Left lung (tissue), 10 donors: ENCODE results near the gene PDE6D. TPM values are rescaled to one million over a fixed set of nuclear protein-coding genes. Genes with fewer than 3 reads are reported as not detected.

Experiments
- ATAC-seq: fragments of 200-7000 bp; cut with Tn5 transposase; one replicate; pipeline ENCODE4 v1.9.1; 2020; ENCODE audit warnings: moderate library complexity
- DNase-seq, 4 donors: peaks; one replicate each; pipeline ENCODE4 v3.0.0-alpha.2; 2013 to 2020
- H3K27ac ChIP-seq, 2 donors: fragments of 200-600 bp; sonication (generic) in 1 of 2; one replicate each; pipeline versions ENCODE4 v1.5.0 to v1.8.0; 2020 to 2021
- H3K27me3 ChIP-seq, 2 donors: fragments of 200-600 bp; sonication (generic) in 1 of 2; one replicate each; pipeline versions ENCODE4 v1.5.0 to v1.8.0; 2020 to 2021
- H3K36me3 ChIP-seq, 2 donors: fragments of 200-600 bp; sonication (generic) in 1 of 2; one replicate each; pipeline versions ENCODE4 v1.5.0 to v1.8.0; 2020 to 2021
- H3K4me1 ChIP-seq, 2 donors: fragments of 200-600 bp; one replicate each; pipeline ENCODE4 v1.8.0; 2021
- H3K4me3 ChIP-seq, 2 donors: fragments of 200-600 bp; sonication (generic) in 1 of 2; one replicate each; pipeline versions ENCODE4 v1.5.0 to v1.8.0; 2020 to 2021; ENCODE audit warnings: mild to moderate bottlenecking in 1 of 2
- H3K9me3 ChIP-seq, 2 donors: fragments of 200-600 bp; sonication (generic) in 1 of 2; one replicate each; pipeline versions ENCODE4 v1.5.0 to v1.8.0; 2020 to 2021
- CTCF ChIP-seq, 2 donors: fragments of 200-600 bp; sonication (generic) in 1 of 2; IDR thresholded peaks; one replicate each; pipeline versions ENCODE4 v1.5.0 to v1.8.0; 2021; ENCODE audit warnings: antibody characterized with exemption in 2 of 2
- intact Hi-C, 2 donors: fragments of 100-400 bp; cut with DNase I; formaldehyde crosslinking; loops; one replicate each; pipeline versions ENCODE4 v1.11.2 to v1.14.2; 2022
- polyA plus RNA-seq, 6 donors: library from polyadenylated mRNA; unstranded; fragments of 120-200 nt; gene quantifications; one replicate each; pipeline ENCODE4 v1.2.1, GENCODE V29; 2013; ENCODE audit not compliant: insufficient read length in 6 of 6
- total RNA-seq, 2 donors: library from RNA; stranded (reverse); fragmentation: NEBNext Ultra II Directional; extraction: Animal tissue kit (Norgen Biotek cat#: 25700); gene quantifications; one replicate each; pipeline ENCODE4 v1.2.1, GENCODE V29; 2021
- donor health status: DM: no; HTN: yes; CAD: no.
- donor health status: DM: no; HTN: no; CAD: no.

Gene PDE6D
- total and polyA plus RNA-seq, 8 donors: 19.7 to 27.9 (median 23.4) TPM

DNA sequence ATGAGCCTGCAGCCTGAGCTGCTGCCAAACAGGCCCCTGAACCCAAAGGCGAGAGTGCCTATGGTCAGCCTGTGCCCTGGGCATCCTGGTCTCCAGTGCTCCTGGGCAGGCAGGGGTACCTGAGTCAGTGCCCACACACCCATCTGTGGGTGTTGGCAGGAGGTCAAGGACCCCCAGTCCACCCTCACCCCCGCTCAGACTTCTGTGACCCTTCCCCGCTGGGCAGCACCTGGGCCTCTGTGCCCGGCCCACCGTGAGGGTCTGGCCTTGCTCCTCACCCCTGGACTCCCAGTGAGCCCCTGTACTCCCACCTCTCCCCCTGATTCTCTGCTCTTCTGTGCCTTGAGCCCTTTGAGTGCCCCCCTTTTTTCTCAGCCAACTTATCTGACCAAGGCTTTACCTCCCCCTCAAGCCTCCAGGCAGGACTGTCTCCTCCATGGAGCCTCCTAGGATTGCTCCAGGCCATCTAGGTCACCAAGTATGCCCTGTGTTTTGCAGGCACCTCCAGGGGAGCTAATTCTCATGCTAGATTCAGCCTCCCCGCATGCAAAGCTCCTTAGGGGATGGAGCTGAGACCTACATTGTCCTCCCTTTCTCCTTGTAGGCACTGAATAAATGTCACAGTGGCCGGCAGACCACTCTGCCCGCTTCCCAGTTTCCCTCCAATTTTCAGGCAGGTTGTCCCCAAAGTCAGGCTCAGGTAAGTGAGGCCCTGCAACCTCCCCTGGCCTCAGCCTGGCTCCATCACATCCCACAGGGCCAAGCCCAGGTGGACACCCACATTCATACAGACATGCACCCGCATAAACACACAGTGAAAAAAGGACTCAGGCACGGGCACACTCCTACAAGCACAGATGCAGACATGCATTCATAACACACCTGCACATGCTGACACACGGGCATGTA, 94.6 kb downstream of the PDE6D start:
- Histone ChIP-seq H3K9me3 (no peaks in the 10 kb centered on the region), H3K27ac (no peak overlapping the region), H3K36me3 (no peaks in the 10 kb centered on the region), H3K27me3 (peaks cover 0 to under 1% of the 10 kb centered on the region in 2 donors), H3K4me3 (no peak overlapping the region), H3K4me1 (peaks cover 3 to 14% of the 10 kb centered on the region in 2 donors)
- TF ChIP-seq CTCF (IDR thresholded peaks at IDR 0.05): no peak
- intact Hi-C loops: no loop called here
- no peak for ATAC-seq
- DNase-seq: no peak

DNA sequence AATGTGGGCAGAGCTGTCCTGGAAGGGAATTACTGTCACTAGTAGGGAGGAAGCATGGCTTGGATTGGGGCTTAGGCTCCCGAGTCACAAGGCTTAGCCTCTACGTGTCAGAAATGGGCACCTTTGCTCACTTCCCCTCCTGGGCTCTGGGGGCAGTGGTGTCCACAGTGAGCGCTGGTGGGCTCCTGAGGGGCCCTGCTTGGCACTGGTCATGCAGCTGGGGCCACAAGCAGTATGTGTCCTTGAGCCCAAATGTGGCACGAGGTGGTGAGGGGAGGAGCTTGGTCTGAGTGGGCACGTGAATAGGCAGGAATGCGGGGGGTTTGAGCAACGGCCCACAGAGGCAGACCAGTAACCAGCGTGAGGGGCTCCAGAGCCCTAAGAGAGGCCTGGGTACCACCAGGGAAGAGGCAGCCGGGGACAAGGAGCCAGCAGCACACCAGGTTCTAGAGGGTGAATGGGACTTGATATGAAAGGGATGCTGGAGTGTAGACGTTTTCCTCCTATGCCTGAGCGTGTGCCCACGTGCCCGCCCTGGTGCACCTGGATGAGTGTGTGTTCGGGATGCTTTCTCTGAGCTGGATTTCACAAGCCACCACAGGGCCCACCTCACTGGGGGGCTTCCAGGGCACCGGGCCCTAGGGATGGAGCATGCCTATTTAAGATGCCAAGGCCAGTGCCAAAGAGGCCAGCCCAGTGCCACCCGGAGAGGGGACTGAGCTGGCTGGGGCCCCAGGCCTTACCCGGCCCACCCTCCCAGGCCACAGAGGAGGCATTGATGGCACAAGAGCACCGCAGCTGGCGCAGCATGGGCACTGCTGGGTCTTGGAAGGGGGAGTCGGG, 95.5 kb downstream of the PDE6D start:
- ATAC-seq: no peak
- H3K4me1 ChIP-seq: peaks cover 5 to 20% of the 10 kb centered on the region in 2 donors

GRCh38 chr2:231684314-231685223, 96.5 kb downstream of the PDE6D start:
- no peak for DNase-seq
- Histone ChIP-seq H3K4me3 (no peak overlapping the region), H3K9me3 (no peaks in the 10 kb centered on the region), H3K27ac (no peak overlapping the region), H3K36me3 (no peaks in the 10 kb centered on the region), H3K4me1 (peaks cover 5 to 27% of the 10 kb centered on the region in 2 donors), H3K27me3 (peaks cover 0 to 6% of the 10 kb centered on the region in 2 donors)
- no peak for TF ChIP-seq CTCF (IDR thresholded peaks at IDR 0.05)
- no peak for ATAC-seq
- intact Hi-C loops: no loop called here

More for the DNA sequence above, 95.5 kb downstream of the PDE6D start:
- H3K27ac ChIP-seq: no peak overlapping the region
- no peak for TF ChIP-seq CTCF (IDR thresholded peaks at IDR 0.05)
- H3K36me3 ChIP-seq: no peaks in the 10 kb centered on the region
- DNase-seq: no peak
- H3K9me3 ChIP-seq: no peaks in the 10 kb centered on the region
- H3K27me3 ChIP-seq: peaks cover 0 to 6% of the 10 kb centered on the region in 2 donors
- H3K4me3 ChIP-seq: no peak overlapping the region
- intact Hi-C loops: no loop called here

GRCh38 chr2:231683292-231684235, 97.5 kb downstream of the PDE6D start:
- Histone ChIP-seq H3K27ac (no peak overlapping the region), H3K9me3 (no peaks in the 10 kb centered on the region), H3K36me3 (no peaks in the 10 kb centered on the region), H3K4me3 (no peak overlapping the region), H3K4me1 (peaks cover 5 to 27% of the 10 kb centered on the region in 2 donors), H3K27me3 (peaks cover 0 to 6% of the 10 kb centered on the region in 2 donors)
- intact Hi-C loops: no loop called here
- no peak for TF ChIP-seq CTCF (IDR thresholded peaks at IDR 0.05)
- DNase-seq (peak in 1 of 4 donors; percentile 49), ATAC-seq (no peak)
